ENCODE results near the gene TRPM1.

The TRPM1 gene

GRCh38 chr15:31101262-31102038, at the start of gene TRPM1:
TSS of gene TRPM1 (minus strand) at chr15:31101725. CDS start at chr15:31081355, 20,370 bp downstream.
- no peaks in the 10 kb centered on the region for H3K36me3 ChIP-seq (replicated peaks)
- no peak for DNase-seq
- H3K27me3 ChIP-seq (replicated peaks) = no peaks in the 10 kb centered on the region
- no peak for TF ChIP-seq CTCF (IDR thresholded peaks at IDR 0.05; ENCODE audit: low read depth, low read length, missing control alignments)
- no peak within 1 kb of the TSS for H3K4me3 ChIP-seq (ENCODE audit: low read depth, low read length)
- in situ Hi-C loops (cut with HindIII; ENCODE audit: low pct_ligation_motif_present, low sequenced_read_pairs) = no loop called here
- no peak within 1 kb of the TSS for H3K27ac ChIP-seq

- TF ChIP-seq CTCF (IDR thresholded peaks at IDR 0.05; ENCODE audit: low read depth, low read length, missing control alignments) = no peak
- in situ Hi-C loops (cut with HindIII; ENCODE audit: low pct_ligation_motif_present, low sequenced_read_pairs) = no loop called here
- no peak overlapping the region for H3K4me3 ChIP-seq (ENCODE audit: low read depth, low read length)
- no peak for DNase-seq
- H3K36me3 ChIP-seq (replicated peaks) = no peaks in the 10 kb centered on the region
- H3K27me3 ChIP-seq (replicated peaks) = no peaks in the 10 kb centered on the region
- no peak overlapping the region for H3K27ac ChIP-seq
Observed at GRCh38 chr15:31150732-31151231, 49.3 kb upstream of the TRPM1 start.

GRCh38 chr15:31149987-31150386, 48.5 kb upstream of the TRPM1 start:
- TF ChIP-seq CTCF (IDR thresholded peaks at IDR 0.05; ENCODE audit: low read depth, low read length, missing control alignments) = no peak
- H3K4me3 ChIP-seq (ENCODE audit: low read depth, low read length) = no peak overlapping the region
- H3K27ac ChIP-seq = no peak overlapping the region
- no peaks in the 10 kb centered on the region for H3K27me3 ChIP-seq (replicated peaks)
- no peak for DNase-seq
- H3K36me3 ChIP-seq (replicated peaks) = no peaks in the 10 kb centered on the region
- in situ Hi-C loops (cut with HindIII; ENCODE audit: low pct_ligation_motif_present, low sequenced_read_pairs) = no loop called here

GRCh38 chr15:31149088-31149505, 47.6 kb upstream of the TRPM1 start:
- no peaks in the 10 kb centered on the region for H3K36me3 ChIP-seq (replicated peaks)
- DNase-seq = no peak
- H3K4me3 ChIP-seq (ENCODE audit: low read depth, low read length) = no peak overlapping the region
- TF ChIP-seq CTCF (IDR thresholded peaks at IDR 0.05; ENCODE audit: low read depth, low read length, missing control alignments) = no peak
- no peaks in the 10 kb centered on the region for H3K27me3 ChIP-seq (replicated peaks)
- in situ Hi-C loops (cut with HindIII; ENCODE audit: low pct_ligation_motif_present, low sequenced_read_pairs) = no loop called here
- H3K27ac ChIP-seq = no peak overlapping the region

GRCh38 chr15:31148297-31149087, 47.0 kb upstream of the TRPM1 start:
- TF ChIP-seq CTCF (IDR thresholded peaks at IDR 0.05; ENCODE audit: low read depth, low read length, missing control alignments) = no peak
- no peak overlapping the region for H3K27ac ChIP-seq
- H3K36me3 ChIP-seq (replicated peaks) = no peaks in the 10 kb centered on the region
- H3K27me3 ChIP-seq (replicated peaks) = no peaks in the 10 kb centered on the region
- DNase-seq = no peak
- H3K4me3 ChIP-seq (ENCODE audit: low read depth, low read length) = no peak overlapping the region
- in situ Hi-C loops (cut with HindIII; ENCODE audit: low pct_ligation_motif_present, low sequenced_read_pairs) = no loop called here

All from brain microvascular endothelial cell (primary cell).